Mucosa of rectum (tissue), 2 donors: ENCODE data around the gene ALKAL2.

Experiments used
- H3K27ac ChIP-seq, 2 donors: one replicate each; pipeline ENCODE4 v1.7.0; 2013; ENCODE audit warnings: inconsistent platforms in 2 of 2, low read depth in 2 of 2, low read length in 2 of 2
- H3K27me3 ChIP-seq, 2 donors: one replicate each; pipeline ENCODE4 v1.7.0; 2013; ENCODE audit warnings: low read length in 2 of 2; ENCODE audit not compliant: control insufficient read depth in 2 of 2, insufficient read depth in 2 of 2
- H3K36me3 ChIP-seq, 2 donors: one replicate each; pipeline ENCODE4 v1.7.0; 2013; ENCODE audit warnings: low read length in 2 of 2; ENCODE audit not compliant: control insufficient read depth in 2 of 2, insufficient read depth in 2 of 2
- H3K4me1 ChIP-seq, 2 donors: one replicate each; pipeline ENCODE4 v1.7.0; 2013; ENCODE audit warnings: low read length in 2 of 2, mild to moderate bottlenecking in 1 of 2; ENCODE audit not compliant: control insufficient read depth in 2 of 2, insufficient read depth in 2 of 2
- H3K4me3 ChIP-seq, 2 donors: one replicate each; pipeline ENCODE4 v1.7.0; 2013; ENCODE audit warnings: low read length in 2 of 2
- H3K9ac ChIP-seq, 2 donors: one replicate each; pipeline ENCODE4 v1.7.0; 2013; ENCODE audit warnings: low read length in 2 of 2, low read depth in 1 of 2, mild to moderate bottlenecking in 1 of 2
- H3K9me3 ChIP-seq, 2 donors: one replicate each; pipeline ENCODE4 v1.7.0; 2013; ENCODE audit warnings: low read length in 2 of 2; ENCODE audit not compliant: control insufficient read depth in 2 of 2
- donor health status: healthy.
- donor health status: Normal muscosa, but diverticular disease.

ALKAL2 gene

GRCh38 chr2:253202-253638 is 34.7 kb downstream of the ALKAL2 start:
- H3K27ac ChIP-seq: no peak overlapping the region
- no peaks in the 10 kb centered on the region for H3K4me1 ChIP-seq
- H3K9ac ChIP-seq: no peak overlapping the region
- H3K4me3 ChIP-seq: no peak overlapping the region
- peaks cover 14 to 17% of the 10 kb centered on the region in 2 donors for H3K36me3 ChIP-seq
- no peaks in the 10 kb centered on the region for H3K27me3 ChIP-seq
- H3K9me3 ChIP-seq: no peaks in the 10 kb centered on the region

GRCh38 chr2:252001-252602 is 35.8 kb downstream of the ALKAL2 start:
- H3K4me1 ChIP-seq: no peaks in the 10 kb centered on the region
- H3K4me3 ChIP-seq: no peak overlapping the region
- no peak overlapping the region for H3K27ac ChIP-seq
- H3K27me3 ChIP-seq: no peaks in the 10 kb centered on the region
- no peak overlapping the region for H3K9ac ChIP-seq
- no peaks in the 10 kb centered on the region for H3K9me3 ChIP-seq
- H3K36me3 ChIP-seq: peaks cover 17 to 20% of the 10 kb centered on the region in 2 donors

- no peaks in the 10 kb centered on the region for H3K9me3 ChIP-seq
These were observed 38.3 kb downstream of the ALKAL2 start for GRCh38 chr2:249538-250042.

GRCh38 chr2:248724-249123 is 39.2 kb downstream of the ALKAL2 start:
- Histone ChIP-seq H3K9me3 (no peaks in the 10 kb centered on the region), H3K4me3 (no peak overlapping the region), H3K4me1 (no peaks in the 10 kb centered on the region), H3K9ac (no peak overlapping the region), H3K36me3 (peaks cover 29 to 33% of the 10 kb centered on the region in 2 donors), H3K27me3 (no peaks in the 10 kb centered on the region), H3K27ac (no peak overlapping the region)

More at GRCh38 chr2:249538-250042, 38.3 kb downstream of the ALKAL2 start:
- H3K4me1 ChIP-seq: no peaks in the 10 kb centered on the region
- H3K4me3 ChIP-seq: no peak overlapping the region
- H3K27me3 ChIP-seq: no peaks in the 10 kb centered on the region
- H3K27ac ChIP-seq: no peak overlapping the region
- H3K36me3 ChIP-seq: peaks cover 25 to 28% of the 10 kb centered on the region in 2 donors
- no peak overlapping the region for H3K9ac ChIP-seq

- H3K9ac ChIP-seq: no peak overlapping the region
- H3K36me3 ChIP-seq: peaks cover 33 to 40% of the 10 kb centered on the region in 2 donors
- H3K9me3 ChIP-seq: no peaks in the 10 kb centered on the region
- no peak overlapping the region for H3K27ac ChIP-seq
- H3K4me1 ChIP-seq: no peaks in the 10 kb centered on the region
- no peaks in the 10 kb centered on the region for H3K27me3 ChIP-seq
- H3K4me3 ChIP-seq: no peak overlapping the region
These were observed 41.3 kb downstream of the ALKAL2 start for GRCh38 chr2:246489-247144.

- H3K9ac ChIP-seq: no peak overlapping the region
- H3K9me3 ChIP-seq: no peaks in the 10 kb centered on the region
- no peaks in the 10 kb centered on the region for H3K4me1 ChIP-seq
- no peaks in the 10 kb centered on the region for H3K27me3 ChIP-seq
- peaks cover 29 to 32% of the 10 kb centered on the region in 2 donors for H3K36me3 ChIP-seq
- no peak overlapping the region for H3K4me3 ChIP-seq
- no peak overlapping the region for H3K27ac ChIP-seq
These were observed 43.3 kb downstream of the ALKAL2 start for GRCh38 chr2:244547-244946.

GRCh38 chr2:238869-239268 is 49.0 kb downstream of the ALKAL2 start:
- H3K9ac ChIP-seq: no peak overlapping the region
- H3K27ac ChIP-seq: peak overlapping the region in 1 of 2 donors; percentile 3

GRCh38 chr2:238431-238830 is 49.5 kb downstream of the ALKAL2 start:
- Histone ChIP-seq H3K27me3 (no peaks in the 10 kb centered on the region), H3K9ac (no peak overlapping the region), H3K36me3 (peaks cover 8 to 15% of the 10 kb centered on the region in 2 donors), H3K9me3 (no peaks in the 10 kb centered on the region), H3K27ac (peak overlapping the region in 1 of 2 donors; percentile 49), H3K4me3 (no peak overlapping the region), H3K4me1 (no peaks in the 10 kb centered on the region)

More at GRCh38 chr2:238869-239268, 49.0 kb downstream of the ALKAL2 start:
- Histone ChIP-seq H3K36me3 (peaks cover 13 to 20% of the 10 kb centered on the region in 2 donors), H3K27me3 (no peaks in the 10 kb centered on the region), H3K4me3 (no peak overlapping the region), H3K4me1 (no peaks in the 10 kb centered on the region), H3K9me3 (no peaks in the 10 kb centered on the region)

- Histone ChIP-seq H3K4me3 (no peak overlapping the region), H3K4me1 (no peaks in the 10 kb centered on the region), H3K36me3 (peaks cover 11% of the 10 kb centered on the region in 2 donors), H3K9me3 (no peaks in the 10 kb centered on the region), H3K27me3 (no peaks in the 10 kb centered on the region), H3K9ac (no peak overlapping the region), H3K27ac (peak overlapping the region in 1 of 2 donors; percentile 49)
These were observed 50.0 kb downstream of the ALKAL2 start for GRCh38 chr2:237878-238277.

- Histone ChIP-seq H3K4me3 (no peak overlapping the region), H3K27ac (no peak overlapping the region), H3K27me3 (no peaks in the 10 kb centered on the region), H3K9ac (no peak overlapping the region), H3K9me3 (no peaks in the 10 kb centered on the region), H3K36me3 (peaks cover 7 to 11% of the 10 kb centered on the region in 2 donors), H3K4me1 (no peaks in the 10 kb centered on the region)
These were observed 50.8 kb downstream of the ALKAL2 start for GRCh38 chr2:236993-237539.
